ENCODE measurements around the gene NCAM1.

NCAM1 gene

DNA sequence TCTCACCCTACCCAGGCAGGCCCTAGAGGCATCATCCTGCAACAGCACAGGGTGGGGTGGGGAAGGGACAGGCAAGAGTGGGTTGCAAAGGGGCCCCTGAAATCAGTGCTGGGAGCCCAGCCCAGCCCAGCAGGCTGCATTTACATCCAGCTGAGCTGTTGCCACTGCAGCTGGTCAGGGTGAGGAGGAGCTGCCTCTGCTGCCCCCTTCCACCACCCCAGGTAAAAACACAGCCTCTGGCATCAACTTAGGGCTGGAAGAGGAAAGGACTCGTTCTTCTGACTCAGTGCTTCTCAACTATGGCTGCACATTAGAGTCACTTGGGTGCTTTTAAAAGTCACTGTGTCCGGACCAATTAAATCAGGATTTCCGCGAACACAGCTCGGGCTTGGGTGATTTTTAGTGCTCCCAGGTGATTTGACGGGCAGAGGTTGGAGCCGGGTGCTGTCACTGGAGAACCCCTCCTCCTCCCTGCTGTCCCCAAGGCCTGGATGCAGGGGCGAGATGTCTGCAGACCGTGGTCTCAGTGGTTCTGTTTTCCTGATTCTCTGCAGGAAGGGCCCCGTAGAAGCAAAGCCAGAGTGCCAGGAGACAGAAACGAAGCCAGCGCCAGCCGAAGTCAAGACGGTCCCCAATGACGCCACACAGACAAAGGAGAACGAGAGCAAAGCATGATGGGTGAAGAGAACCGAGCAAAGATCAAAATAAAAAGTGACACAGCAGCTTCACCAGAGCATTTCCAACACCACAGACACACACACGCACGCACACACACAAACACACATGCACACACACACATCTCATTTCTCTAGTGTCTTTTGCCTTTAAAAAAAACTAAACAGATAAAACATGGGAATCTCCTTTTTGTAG lies 313.7 kb downstream of the NCAM1 start:
- H3K4me3 ChIP-seq (ENCODE audit: low read depth, low read length) = no peak overlapping the region
- no peak overlapping the region for H3K27ac ChIP-seq
- TF ChIP-seq, protein P1, sequence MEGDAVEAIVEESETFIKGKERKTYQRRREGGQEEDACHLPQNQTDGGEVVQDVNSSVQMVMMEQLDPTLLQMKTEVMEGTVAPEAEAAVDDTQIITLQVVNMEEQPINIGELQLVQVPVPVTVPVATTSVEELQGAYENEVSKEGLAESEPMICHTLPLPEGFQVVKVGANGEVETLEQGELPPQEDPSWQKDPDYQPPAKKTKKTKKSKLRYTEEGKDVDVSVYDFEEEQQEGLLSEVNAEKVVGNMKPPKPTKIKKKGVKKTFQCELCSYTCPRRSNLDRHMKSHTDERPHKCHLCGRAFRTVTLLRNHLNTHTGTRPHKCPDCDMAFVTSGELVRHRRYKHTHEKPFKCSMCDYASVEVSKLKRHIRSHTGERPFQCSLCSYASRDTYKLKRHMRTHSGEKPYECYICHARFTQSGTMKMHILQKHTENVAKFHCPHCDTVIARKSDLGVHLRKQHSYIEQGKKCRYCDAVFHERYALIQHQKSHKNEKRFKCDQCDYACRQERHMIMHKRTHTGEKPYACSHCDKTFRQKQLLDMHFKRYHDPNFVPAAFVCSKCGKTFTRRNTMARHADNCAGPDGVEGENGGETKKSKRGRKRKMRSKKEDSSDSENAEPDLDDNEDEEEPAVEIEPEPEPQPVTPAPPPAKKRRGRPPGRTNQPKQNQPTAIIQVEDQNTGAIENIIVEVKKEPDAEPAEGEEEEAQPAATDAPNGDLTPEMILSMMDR (IDR thresholded peaks at IDR 0.05; ENCODE audit: low read depth, low read length) = peak; percentile 44; the same call in 1 of the 2 replicates
- peaks cover 8% of the 10 kb centered on the region for H3K36me3 ChIP-seq
- no peaks in the 10 kb centered on the region for H3K9me3 ChIP-seq (ENCODE audit: severe bottlenecking)
- DNase-seq = no peak
- H3K27me3 ChIP-seq (ENCODE audit: insufficient read depth, low read depth, severe bottlenecking) = no peaks in the 10 kb centered on the region

DNA sequence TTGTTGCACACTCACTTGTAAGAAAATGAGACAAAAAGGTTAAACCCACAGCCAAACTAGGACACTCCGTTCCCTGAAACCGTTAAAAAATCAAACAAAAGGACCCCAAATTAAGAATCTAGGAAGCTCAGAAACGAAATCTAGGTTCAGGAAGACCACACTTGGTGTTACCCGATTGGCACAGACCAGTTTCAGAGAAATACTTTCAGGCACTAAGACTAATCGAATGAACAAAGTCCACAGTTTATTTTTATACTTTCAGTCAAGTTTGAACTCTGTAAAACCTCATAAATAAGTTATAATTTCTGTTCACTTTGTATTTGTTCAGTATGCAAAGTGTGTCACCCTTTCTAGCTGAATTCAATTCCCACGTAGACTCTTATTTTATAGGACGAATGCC lies 314.4 kb downstream of the NCAM1 start:
- H3K36me3 ChIP-seq = peaks cover 8% of the 10 kb centered on the region
- H3K4me3 ChIP-seq (ENCODE audit: low read depth, low read length) = no peak overlapping the region
- DNase-seq = no peak
- no peak overlapping the region for H3K27ac ChIP-seq
- H3K27me3 ChIP-seq (ENCODE audit: insufficient read depth, low read depth, severe bottlenecking) = no peaks in the 10 kb centered on the region
- H3K9me3 ChIP-seq (ENCODE audit: severe bottlenecking) = no peaks in the 10 kb centered on the region
- TF ChIP-seq, protein P1 (IDR thresholded peaks at IDR 0.05; ENCODE audit: low read depth, low read length) = no peak

DNA sequence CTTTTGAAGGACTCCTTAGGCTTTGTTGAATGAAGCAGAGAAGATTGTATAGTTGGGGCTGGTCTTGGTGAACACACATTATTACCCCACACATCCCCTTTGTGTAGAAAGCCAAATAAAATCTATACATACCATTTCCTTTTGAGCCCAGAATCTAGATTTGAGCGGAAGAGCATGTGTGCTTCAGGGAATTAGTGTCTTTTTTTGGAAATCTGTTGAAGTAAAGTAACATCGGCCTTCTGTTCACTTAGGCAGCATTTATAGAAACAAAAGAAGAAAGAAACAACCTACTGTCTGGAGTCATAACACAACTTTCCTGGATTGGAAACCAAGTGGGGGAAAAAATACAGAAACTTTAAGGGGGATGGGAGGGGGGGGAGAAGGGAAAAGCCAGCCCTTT lies 315.2 kb downstream of the NCAM1 start:
- Histone ChIP-seq H3K27ac (no peak overlapping the region), H3K4me3 (ENCODE audit: low read depth, low read length) (no peak overlapping the region), H3K27me3 (ENCODE audit: insufficient read depth, low read depth, severe bottlenecking) (no peaks in the 10 kb centered on the region), H3K36me3 (peaks cover 8% of the 10 kb centered on the region), H3K9me3 (ENCODE audit: severe bottlenecking) (no peaks in the 10 kb centered on the region)
- TF ChIP-seq, protein P1 (IDR thresholded peaks at IDR 0.05; ENCODE audit: low read depth, low read length) = no peak
- no peak for DNase-seq

DNA sequence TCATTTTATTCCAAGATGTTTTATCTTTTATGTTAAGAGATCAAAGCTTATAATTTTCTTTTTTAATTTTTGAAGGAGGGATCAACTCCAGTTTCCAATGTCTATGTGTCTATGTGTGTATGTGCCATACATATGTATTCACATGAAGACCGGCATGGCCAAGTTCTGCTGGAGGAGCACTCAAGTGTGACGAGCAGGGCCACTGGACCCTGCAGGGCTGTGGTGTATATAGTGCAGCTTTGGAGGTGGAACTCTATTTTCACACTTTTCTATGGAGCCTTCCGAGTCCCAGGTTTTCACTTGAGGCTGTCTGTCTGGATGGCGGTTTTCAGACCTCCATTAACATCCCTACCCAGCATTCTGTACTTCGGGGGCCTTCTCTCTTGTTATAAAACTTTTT lies 316.7 kb downstream of the NCAM1 start:
- Histone ChIP-seq H3K27me3 (ENCODE audit: insufficient read depth, low read depth, severe bottlenecking) (no peaks in the 10 kb centered on the region), H3K4me3 (ENCODE audit: low read depth, low read length) (no peak overlapping the region), H3K36me3 (peaks cover 8% of the 10 kb centered on the region), H3K27ac (no peak overlapping the region), H3K9me3 (ENCODE audit: severe bottlenecking) (no peaks in the 10 kb centered on the region)
- TF ChIP-seq, protein P1 (IDR thresholded peaks at IDR 0.05; ENCODE audit: low read depth, low read length) = no peak
- DNase-seq = no peak

DNA sequence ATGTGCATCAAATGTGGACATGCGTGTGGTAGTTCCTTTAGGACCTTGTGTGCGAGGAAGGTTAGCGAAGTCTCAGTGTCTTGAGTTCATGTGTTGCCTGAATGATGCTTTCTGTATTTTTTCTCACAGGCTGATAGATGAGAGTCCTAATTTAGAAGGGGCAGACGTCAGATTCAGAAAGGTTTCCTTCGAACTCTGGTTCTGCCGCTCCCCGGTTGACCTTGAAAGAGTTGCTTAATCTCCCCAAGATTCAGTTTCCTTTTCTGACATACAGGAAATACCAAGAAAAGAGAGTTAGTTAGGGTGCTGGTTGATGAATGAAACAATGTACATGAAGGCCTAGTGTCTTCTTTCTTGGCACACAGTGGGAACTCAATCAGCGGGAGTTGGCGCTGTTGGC lies 317.3 kb downstream of the NCAM1 start:
- H3K27ac ChIP-seq = no peak overlapping the region
- DNase-seq = no peak

More for the DNA sequence above, 317.3 kb downstream of the NCAM1 start:
- Histone ChIP-seq H3K27me3 (ENCODE audit: insufficient read depth, low read depth, severe bottlenecking) (no peaks in the 10 kb centered on the region), H3K4me3 (ENCODE audit: low read depth, low read length) (no peak overlapping the region), H3K9me3 (ENCODE audit: severe bottlenecking) (no peaks in the 10 kb centered on the region), H3K36me3 (peaks cover 8% of the 10 kb centered on the region)
- TF ChIP-seq, protein P1 (IDR thresholded peaks at IDR 0.05; ENCODE audit: low read depth, low read length) = no peak

All from WERI-Rb-1 (cell line).